Breast epithelium (tissue), 4 donors: Measurements from ENCODE around the gene SNX13. TPM values are rescaled to one million over a fixed set of nuclear protein-coding genes. Genes with fewer than 3 reads are reported as not detected.

Experiments used
- DNase-seq, 2 donors: peaks; one replicate each; pipeline ENCODE4 v3.0.0-alpha.2; 2019; ENCODE audit warnings: low spot score in 2 of 2
- H3K27ac ChIP-seq, 2 donors: fragments of 200-600 bp; sonication (generic) in 1 of 2; one replicate each; pipeline ENCODE4 v1.5.1; 2016 to 2019; ENCODE audit warnings: mild to moderate bottlenecking in 1 of 2
- H3K27me3 ChIP-seq, 2 donors: fragments of 200-600 bp; sonication (generic) in 1 of 2; one replicate each; pipeline versions ENCODE4 v1.5.1 to v1.6.0; 2017 to 2019; ENCODE audit warnings: control low read depth in 1 of 2, mild to moderate bottlenecking in 1 of 2
- H3K36me3 ChIP-seq: fragments of 200-600 bp; one replicate; pipeline ENCODE4 v1.5.1; 2019
- H3K4me1 ChIP-seq, 2 donors: fragments of 200-600 bp; sonication (generic); one replicate each; pipeline ENCODE4 v1.5.1; 2016 to 2019; ENCODE audit warnings: control low read depth in 1 of 2
- H3K4me3 ChIP-seq, 3 donors: fragments of 200-600 bp; sonication (generic); 1 replicate in 2 of 3; 2 replicates in 1 of 3; pipeline ENCODE4 v1.5.1; 2016 to 2019; ENCODE audit warnings: mild to moderate bottlenecking in 3 of 3, moderate library complexity in 2 of 3
- H3K9me3 ChIP-seq, 2 donors: fragments of 200-600 bp; sonication (generic) in 1 of 2; one replicate each; pipeline ENCODE4 v1.5.1; 2016 to 2019; ENCODE audit warnings: control low read depth in 1 of 2
- POLR2A ChIP-seq: fragments of 450-650 bp; IDR thresholded peaks from one replicate; pipeline ENCODE4 v1.6.1; 2016; ENCODE audit warnings: antibody characterized with exemption, mild to moderate bottlenecking, moderate library complexity
- POLR2AphosphoS5 ChIP-seq, 3 donors: sonication (generic); formaldehyde crosslinking; IDR thresholded peaks; one replicate each; pipeline ENCODE4 v1.6.1; 2017; ENCODE audit warnings: antibody characterized with exemption in 3 of 3
- intact Hi-C: fragments of 100-400 bp; cut with DNase I; formaldehyde crosslinking; loops from one replicate; pipeline ENCODE4 v1.15.1; 2023; ENCODE audit warnings: low total_unique reads
- total RNA-seq, 3 donors: library from RNA; depleted of rRNA; stranded (reverse); fragments of >200 nt; gene quantifications; one replicate each; pipeline ENCODE4 v1.1.0, GENCODE V29; 2016
- TF ChIP-seq, protein P1 (sequence below), 3 donors: fragments of 450-650 bp; IDR thresholded peaks; one replicate each; pipeline ENCODE4 v1.5.1; 2016 to 2017; ENCODE audit warnings: antibody characterized with exemption in 3 of 3, mild to moderate bottlenecking in 3 of 3, moderate library complexity in 3 of 3

SNX13 gene
- total RNA-seq, 3 donors from 2014 or later: 62.6 to 89.9 (median 72.8) TPM

DNA sequence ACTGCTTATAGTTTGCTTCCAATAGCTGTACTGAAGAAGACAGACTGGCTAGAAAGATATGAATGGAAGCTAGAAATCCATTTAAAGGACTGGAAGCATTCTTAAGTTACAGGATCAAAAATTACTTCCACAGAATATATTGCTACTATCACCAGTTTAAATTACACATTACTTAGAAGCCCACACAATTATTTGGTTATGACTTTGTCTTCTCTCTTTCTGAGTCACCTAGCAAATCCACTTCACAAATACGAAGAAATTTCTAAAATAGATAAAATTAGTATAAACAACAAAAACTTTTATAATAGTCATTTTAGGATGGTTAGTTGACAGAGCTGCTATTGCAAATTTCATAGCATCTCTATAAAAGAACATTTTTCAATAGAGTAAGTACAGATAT lies 108.1 kb downstream of the SNX13 start:
- no peaks in the 10 kb centered on the region for H3K4me1 ChIP-seq
- no peak for DNase-seq
- H3K27ac ChIP-seq: no peak overlapping the region
- TF ChIP-seq, protein P1, sequence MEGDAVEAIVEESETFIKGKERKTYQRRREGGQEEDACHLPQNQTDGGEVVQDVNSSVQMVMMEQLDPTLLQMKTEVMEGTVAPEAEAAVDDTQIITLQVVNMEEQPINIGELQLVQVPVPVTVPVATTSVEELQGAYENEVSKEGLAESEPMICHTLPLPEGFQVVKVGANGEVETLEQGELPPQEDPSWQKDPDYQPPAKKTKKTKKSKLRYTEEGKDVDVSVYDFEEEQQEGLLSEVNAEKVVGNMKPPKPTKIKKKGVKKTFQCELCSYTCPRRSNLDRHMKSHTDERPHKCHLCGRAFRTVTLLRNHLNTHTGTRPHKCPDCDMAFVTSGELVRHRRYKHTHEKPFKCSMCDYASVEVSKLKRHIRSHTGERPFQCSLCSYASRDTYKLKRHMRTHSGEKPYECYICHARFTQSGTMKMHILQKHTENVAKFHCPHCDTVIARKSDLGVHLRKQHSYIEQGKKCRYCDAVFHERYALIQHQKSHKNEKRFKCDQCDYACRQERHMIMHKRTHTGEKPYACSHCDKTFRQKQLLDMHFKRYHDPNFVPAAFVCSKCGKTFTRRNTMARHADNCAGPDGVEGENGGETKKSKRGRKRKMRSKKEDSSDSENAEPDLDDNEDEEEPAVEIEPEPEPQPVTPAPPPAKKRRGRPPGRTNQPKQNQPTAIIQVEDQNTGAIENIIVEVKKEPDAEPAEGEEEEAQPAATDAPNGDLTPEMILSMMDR (IDR thresholded peaks at IDR 0.05): no peak
- TF ChIP-seq POLR2AphosphoS5 (IDR thresholded peaks at IDR 0.05) (no peak), POLR2A (no peak)
- H3K27me3 ChIP-seq: no peaks in the 10 kb centered on the region
- no peaks in the 10 kb centered on the region for H3K36me3 ChIP-seq
- intact Hi-C loops: no loop called here
- H3K9me3 ChIP-seq: no peaks in the 10 kb centered on the region
- H3K4me3 ChIP-seq: no peak overlapping the region

DNA sequence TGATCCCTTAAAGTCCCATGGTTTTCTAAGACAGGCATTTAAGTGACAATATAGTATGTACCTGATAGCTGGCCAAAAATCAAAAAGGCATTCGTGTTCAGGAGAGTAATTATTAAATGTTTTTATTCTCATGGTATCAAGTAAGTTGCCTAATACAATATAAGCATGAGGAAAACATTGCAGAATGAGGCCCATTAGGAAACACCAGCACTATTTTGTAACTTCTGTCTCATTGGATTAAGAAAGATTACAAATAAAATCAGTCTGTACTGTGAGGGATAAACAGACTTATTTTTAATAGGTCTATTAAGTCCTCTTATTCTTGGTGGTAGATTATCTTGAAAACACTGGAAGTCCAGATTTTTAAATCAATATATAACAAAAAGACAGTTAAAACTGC lies 110.1 kb downstream of the SNX13 start:
- no peak for TF ChIP-seq POLR2AphosphoS5 (IDR thresholded peaks at IDR 0.05)
- TF ChIP-seq, protein P1 (IDR thresholded peaks at IDR 0.05): no peak
- TF ChIP-seq POLR2A: no peak
- Histone ChIP-seq H3K9me3 (no peaks in the 10 kb centered on the region), H3K4me3 (no peak overlapping the region), H3K27me3 (no peaks in the 10 kb centered on the region), H3K36me3 (no peaks in the 10 kb centered on the region), H3K27ac (no peak overlapping the region), H3K4me1 (no peaks in the 10 kb centered on the region)
- DNase-seq: no peak
- intact Hi-C loops: no loop called here

DNA sequence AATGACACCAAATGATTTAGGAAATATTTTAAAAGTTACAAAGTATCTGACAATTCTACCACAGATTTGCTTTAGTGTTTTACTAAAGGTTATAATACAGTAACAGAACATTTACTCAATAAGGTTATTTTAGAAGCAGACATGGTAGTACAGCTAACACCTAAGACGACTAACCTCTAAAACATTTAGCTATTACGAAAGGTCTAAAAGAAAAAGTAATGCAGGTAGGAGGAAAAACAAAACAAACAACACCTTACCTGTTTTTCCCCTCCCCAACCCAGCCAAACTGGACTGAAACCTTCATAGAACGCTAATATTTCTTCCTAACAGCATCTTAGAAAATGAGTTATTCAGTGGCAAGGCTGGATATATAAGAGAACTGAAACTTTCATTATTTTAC lies 111.3 kb downstream of the SNX13 start:
- no peak overlapping the region for H3K4me3 ChIP-seq
- intact Hi-C loops: no loop called here
- no peaks in the 10 kb centered on the region for H3K4me1 ChIP-seq
- H3K36me3 ChIP-seq: no peaks in the 10 kb centered on the region
- no peak for DNase-seq
- no peak for TF ChIP-seq POLR2A
- TF ChIP-seq, protein P1 (IDR thresholded peaks at IDR 0.05): no peak
- no peak for TF ChIP-seq POLR2AphosphoS5 (IDR thresholded peaks at IDR 0.05)
- H3K9me3 ChIP-seq: no peaks in the 10 kb centered on the region
- no peaks in the 10 kb centered on the region for H3K27me3 ChIP-seq
- no peak overlapping the region for H3K27ac ChIP-seq

GRCh38 chr7:17822547-17823173 lies 117.6 kb downstream of the SNX13 start:
- H3K27me3 ChIP-seq: no peaks in the 10 kb centered on the region

GRCh38 chr7:17816903-17817302 lies 123.4 kb downstream of the SNX13 start:
- Histone ChIP-seq H3K27ac (no peak overlapping the region), H3K4me3 (no peak overlapping the region), H3K36me3 (no peaks in the 10 kb centered on the region), H3K4me1 (no peaks in the 10 kb centered on the region), H3K27me3 (no peaks in the 10 kb centered on the region), H3K9me3 (peaks cover 7 to 8% of the 10 kb centered on the region in 2 donors)
- DNase-seq: no peak
- no peak for TF ChIP-seq POLR2AphosphoS5 (IDR thresholded peaks at IDR 0.05)
- TF ChIP-seq, protein P1 (IDR thresholded peaks at IDR 0.05): no peak
- TF ChIP-seq POLR2A: no peak
- intact Hi-C loops: no loop called here

More at GRCh38 chr7:17822547-17823173, 117.6 kb downstream of the SNX13 start:
- Histone ChIP-seq H3K4me3 (no peak overlapping the region), H3K27ac (no peak overlapping the region), H3K9me3 (no peaks in the 10 kb centered on the region), H3K36me3 (no peaks in the 10 kb centered on the region), H3K4me1 (no peaks in the 10 kb centered on the region)
- intact Hi-C loops: no loop called here
- no peak for DNase-seq
- TF ChIP-seq, protein P1 (IDR thresholded peaks at IDR 0.05): no peak
- TF ChIP-seq POLR2A: no peak
- TF ChIP-seq POLR2AphosphoS5 (IDR thresholded peaks at IDR 0.05): no peak
